GM18502 (cell line): ENCODE results near the gene CACNA1C.

Source experiments
- ATAC-seq: cut with Tn5 transposase; IDR thresholded peaks from one replicate; pipeline ENCODE4 v1.9.1; 2021; ENCODE audit warnings: mild to moderate bottlenecking; ENCODE audit not compliant: unreplicated experiment, poor library complexity

Gene CACNA1C

GRCh38 chr12:2302711-2303580, 250.2 kb downstream of the CACNA1C start:
- ATAC-seq: no peak

GRCh38 chr12:2304223-2304622, 251.4 kb downstream of the CACNA1C start:
- no peak for ATAC-seq

GRCh38 chr12:2306012-2306411, 253.2 kb downstream of the CACNA1C start:
- ATAC-seq: peak; percentile 45

GRCh38 chr12:2306735-2307134, 253.9 kb downstream of the CACNA1C start:
- ATAC-seq: no peak

- ATAC-seq: no peak
These were observed 254.8 kb downstream of the CACNA1C start for GRCh38 chr12:2307550-2307949.

- ATAC-seq: no peak
These were observed 256.9 kb downstream of the CACNA1C start for GRCh38 chr12:2309647-2310046.

- no peak for ATAC-seq
These were observed 258.4 kb downstream of the CACNA1C start for GRCh38 chr12:2311020-2311778.

GRCh38 chr12:2312175-2312574, 259.4 kb downstream of the CACNA1C start:
- no peak for ATAC-seq

- ATAC-seq: no peak
These were observed 260.0 kb downstream of the CACNA1C start for GRCh38 chr12:2312770-2313169.

GRCh38 chr12:2314492-2314891, 261.7 kb downstream of the CACNA1C start:
- no peak for ATAC-seq

GRCh38 chr12:2317772-2318171, 265.0 kb downstream of the CACNA1C start:
- ATAC-seq: no peak

GRCh38 chr12:2318286-2318685, 265.5 kb downstream of the CACNA1C start:
- ATAC-seq: no peak

GRCh38 chr12:2319136-2319535, 266.3 kb downstream of the CACNA1C start:
- no peak for ATAC-seq

- no peak for ATAC-seq
These were observed 267.1 kb downstream of the CACNA1C start for GRCh38 chr12:2319737-2320506.

GRCh38 chr12:2320841-2321240, 268.1 kb downstream of the CACNA1C start:
- no peak for ATAC-seq

GRCh38 chr12:2322554-2323120, 269.9 kb downstream of the CACNA1C start:
- no peak for ATAC-seq

GRCh38 chr12:2323532-2324255, 270.9 kb downstream of the CACNA1C start:
- no peak for ATAC-seq

- ATAC-seq: no peak
These were observed 271.6 kb downstream of the CACNA1C start for GRCh38 chr12:2324387-2324786.

- no peak for ATAC-seq
These were observed 272.7 kb downstream of the CACNA1C start for GRCh38 chr12:2325519-2325918.

GRCh38 chr12:2326470-2326869, 273.7 kb downstream of the CACNA1C start:
- ATAC-seq: no peak
